Peyer's patch (tissue), 4 donors: ENCODE measurements around the gene ELK4. TPM values are rescaled to one million over a fixed set of nuclear protein-coding genes. Genes with fewer than 3 reads are reported as not detected.

Source experiments
- DNase-seq, 3 donors: peaks; one replicate each; pipeline ENCODE4 v3.0.0-alpha.2; 2017 to 2019
- H3K27ac ChIP-seq, 4 donors: fragments of 200-600 bp; sonication (generic); one replicate each; pipeline ENCODE4 v1.5.1; 2016 to 2019
- H3K27me3 ChIP-seq, 2 donors: fragments of 200-600 bp; sonication (generic); one replicate each; pipeline ENCODE4 v1.5.1; 2019
- H3K36me3 ChIP-seq, 3 donors: fragments of 200-600 bp; sonication (generic); one replicate each; pipeline ENCODE4 v1.5.1; 2016 to 2019
- H3K4me1 ChIP-seq, 4 donors: fragments of 200-600 bp; sonication (generic); one replicate each; pipeline ENCODE4 v1.5.1; 2016 to 2019
- H3K4me3 ChIP-seq, 4 donors: fragments of 200-600 bp; sonication (generic); 1 replicate in 3 of 4; 2 replicates in 1 of 4; pipeline ENCODE4 v1.5.1; 2016 to 2019; ENCODE audit warnings: mild to moderate bottlenecking in 1 of 4
- H3K9me3 ChIP-seq, 4 donors: fragments of 200-600 bp; sonication (generic); one replicate each; pipeline ENCODE4 v1.5.1; 2016 to 2019; ENCODE audit warnings: mild to moderate bottlenecking in 1 of 4
- CTCF ChIP-seq, 6 experiments: fragments of 450-650 bp in 4 of 6; fragments of 200-600 bp in 2 of 6; sonication (generic) in 1 of 6; IDR thresholded peaks; one replicate each; pipeline ENCODE4 v1.5.1; 2017 to 2019; ENCODE audit warnings: antibody characterized with exemption in 6 of 6, mild to moderate bottlenecking in 3 of 6, moderate library complexity in 1 of 6
- POLR2A ChIP-seq, 2 donors: fragments of 450-650 bp; IDR thresholded peaks; one replicate each; pipeline ENCODE4 v1.5.1; 2017; ENCODE audit warnings: antibody characterized with exemption in 2 of 2, mild to moderate bottlenecking in 2 of 2, moderate library complexity in 2 of 2
- small RNA-seq, 2 donors: library from RNA; depleted of rRNA; stranded (forward); fragments of <200 nt; gene quantifications; one replicate each; pipeline ENCODE3, GENCODE V24; 2016
- total RNA-seq, 4 donors: library from RNA; depleted of rRNA; stranded (reverse); fragments of >200 nt; gene quantifications; one replicate each; pipeline ENCODE4 v1.1.0, GENCODE V29; 2016

ELK4 gene
- total RNA-seq, 4 donors from 2014 or later, result 16.6 to 66.8 (median 23.7) TPM

GRCh38 chr1:205563927-205564441 lies 67.8 kb downstream of the ELK4 start:
- peaks cover 0 to 8% (median 3%) of the 10 kb centered on the region in 4 donors for H3K4me1 ChIP-seq
- H3K27ac ChIP-seq, result no peak overlapping the region
- peak in 2 of 3 donors; percentile 48 to 51 for DNase-seq
- H3K27me3 ChIP-seq, result peaks cover 0 to 4% of the 10 kb centered on the region in 2 donors
- no peak overlapping the region for H3K4me3 ChIP-seq
- no peaks in the 10 kb centered on the region for H3K36me3 ChIP-seq
- TF ChIP-seq CTCF (IDR thresholded peaks at IDR 0.05) (no peak), POLR2A (IDR thresholded peaks at IDR 0.05) (no peak)
- H3K9me3 ChIP-seq, result no peaks in the 10 kb centered on the region

- no peaks in the 10 kb centered on the region for H3K9me3 ChIP-seq
- TF ChIP-seq POLR2A (IDR thresholded peaks at IDR 0.05), result no peak
- no peak for TF ChIP-seq CTCF (IDR thresholded peaks at IDR 0.05)
- H3K27me3 ChIP-seq, result no peaks in the 10 kb centered on the region
- no peaks in the 10 kb centered on the region for H3K36me3 ChIP-seq
- no peak overlapping the region for H3K27ac ChIP-seq
- no peaks in the 10 kb centered on the region for H3K4me1 ChIP-seq
- no peak for DNase-seq
- H3K4me3 ChIP-seq, result no peak overlapping the region
Measured at GRCh38 chr1:205561501-205562203, 70.2 kb downstream of the ELK4 start.

Small RNA genes within 50 kb of the gene (small RNA-seq; reads per million reads assigned to genes)
- gene RNU2-19P (0.06 reads per million in 2 donors), gene RNU6-418P (0 reads per million in 2 donors)

Other genes starting within 250 kb of the ELK4 start
- gene LEMD1, start 210.0 kb downstream of the ELK4 start, total RNA-seq, result 1 to 10 TPM in 2 of 4 donors, not detected in 2; 2.4 to 3.7 TPM
- gene BLACAT1, start 176.0 kb downstream of the ELK4 start, total RNA-seq, result 1 to 10 TPM in 2 of 4 donors, under 1 TPM in 1, not detected in 1; 0.53 to 3.6 (median 1.5) TPM
- 100 to 1,000 TPM in 1 of 4 donors, 10 to 100 TPM in 3; 47.0 to 126 (median 80.7) TPM for gene CDK18, start 127.3 kb downstream of the ELK4 start, total RNA-seq
- 10 to 100 TPM in 2 of 4 donors, 1 to 10 TPM in 2; 7.4 to 16.0 (median 11.2) TPM for gene SLC45A3, start 48.5 kb upstream of the ELK4 start, total RNA-seq
- 10 to 100 TPM; 21.1 to 64.5 (median 41.5) TPM for gene NUCKS1, start 118.2 kb upstream of the ELK4 start, total RNA-seq
- 10 to 100 TPM in 3 of 4 donors, 1 to 10 TPM in 1; 8.3 to 96.6 (median 22.0) TPM for gene RAB29, start 143.5 kb upstream of the ELK4 start, total RNA-seq
- 10 to 100 TPM in 1 of 4 donors, 1 to 10 TPM in 3; 4.0 to 21.5 (median 6.8) TPM for gene SLC41A1, start 181.2 kb upstream of the ELK4 start, total RNA-seq
- not detected for gene PM20D1, start 218.1 kb upstream of the ELK4 start, total RNA-seq